SH-SY5Y (cell line): ENCODE results near the gene ERVW-1.

Source experiments
- GATA2 ChIP-seq: IDR thresholded peaks from 2 replicates; pipeline ENCODE4 v1.6.1; 2011; ENCODE audit warnings: mild to moderate bottlenecking, low read depth, low read length
- GATA3 ChIP-seq: IDR thresholded peaks from 2 replicates; pipeline ENCODE4 v1.6.1; 2011; ENCODE audit warnings: low read depth, mild to moderate bottlenecking, low read length, moderate library complexity

GRCh38 chr7:92520024-92520423, 42.3 kb upstream of the ERVW-1 start:
- TF ChIP-seq GATA2, result no peak
- no peak for TF ChIP-seq GATA3
